ENCODE results near the gene RPA3.

GRCh38 chr7:7702826-7703225 lies 15.6 kb downstream of the RPA3 start:
- TF ChIP-seq CTCF (IDR thresholded peaks at IDR 0.05), result no peak
- no peak for TF ChIP-seq POLR2A (IDR thresholded peaks at IDR 0.05)

Data from right lobe of liver (tissue), 4 donors.